Panc1 (cell line): ENCODE data around the gene PARP4. TPM values are rescaled to one million over a fixed set of nuclear protein-coding genes. Genes with fewer than 3 reads are reported as not detected.
"Not testable (repeated sequence)": the region's sequence is repeated elsewhere in the genome, so short reads cannot be mapped to it uniquely, and the experiment has no call there.

ENCODE experiments used
- ATAC-seq: fragments of 200-7000 bp; cut with Tn5 transposase; 2 replicates; pipeline ENCODE4 v1.9.1; 2020; ENCODE audit warnings: mild to moderate bottlenecking, moderate library complexity
- BruUV-seq: library from RNA; stranded (reverse); fragments of 400-500 nt; replicated peaks from 2 replicates; lab custom pipeline; 2021; lab: Mats Ljungman, UMichigan
- CTCF ChIA-PET: fragments of 300-600 bp; sonication (Branson Sonifier 250); formaldehyde crosslinking; loops from one replicate; lab custom pipeline; 2022; ENCODE audit warnings: antibody characterized with exemption; lab: Charles Lee
- POLR2A ChIA-PET: fragments of 300-600 bp; sonication (Branson Sonifier 250); formaldehyde crosslinking; loops from one replicate; lab custom pipeline; 2022; ENCODE audit warnings: antibody characterized with exemption; lab: Charles Lee
- DNase-seq: peaks from one replicate; pipeline ENCODE4 v3.0.0-alpha.2; 2010; ENCODE audit warnings: low read depth, low spot score
- H3K27ac ChIP-seq: 2 replicates; pipeline ENCODE4 v1.5.1; 2011; ENCODE audit warnings: mild to moderate bottlenecking, low read length, inconsistent platforms
- H3K27me3 ChIP-seq: fragments of 200-500 bp; sonication (Bioruptor generic); 2 replicates; pipeline ENCODE4 v1.6.0; 2014; ENCODE audit warnings: low read length, inconsistent platforms; ENCODE audit not compliant: control insufficient read depth, insufficient read depth
- H3K36me3 ChIP-seq: fragments of 200-500 bp; sonication (Bioruptor generic); 2 replicates; pipeline ENCODE4 v1.5.1; 2014; ENCODE audit warnings: inconsistent platforms, mild to moderate bottlenecking, low read length, moderate library complexity; ENCODE audit not compliant: control insufficient read depth, insufficient read depth
- H3K4me1 ChIP-seq: 2 replicates; pipeline ENCODE4 v1.5.1; 2011; ENCODE audit warnings: inconsistent platforms, mild to moderate bottlenecking, low read length, moderate library complexity; ENCODE audit not compliant: control insufficient read depth, insufficient read depth
- H3K4me3 ChIP-seq, 2 experiments: 2 replicates each; pipeline ENCODE4 v1.5.1; 2011 to 2012; ENCODE audit warnings: low read depth in 2 of 2, low read length in 2 of 2, mild to moderate bottlenecking in 2 of 2, inconsistent platforms in 1 of 2, moderate library complexity in 1 of 2
- H3K9me3 ChIP-seq: fragments of 200-500 bp; sonication (Bioruptor generic); 2 replicates; pipeline ENCODE4 v1.5.1; 2014; ENCODE audit warnings: low read depth, mild to moderate bottlenecking, inconsistent platforms, low read length, moderate library complexity; ENCODE audit not compliant: control insufficient read depth, insufficient read depth
- POLR2AphosphoS5 ChIP-seq: IDR thresholded peaks from 2 replicates; pipeline ENCODE4 v1.6.1; 2012; ENCODE audit warnings: mild to moderate bottlenecking, low read depth, low read length, moderate library complexity
- SIN3A ChIP-seq: IDR thresholded peaks from 2 replicates; pipeline ENCODE4 v1.6.1; 2012; ENCODE audit warnings: low read depth, mild to moderate bottlenecking, low read length, moderate library complexity, borderline replicate concordance; ENCODE audit not compliant: insufficient read depth
- TCF7L2 ChIP-seq: IDR thresholded peaks from 2 replicates; pipeline ENCODE4 v1.6.1; 2011; ENCODE audit warnings: mild to moderate bottlenecking, low read depth, low read length, inconsistent platforms
- in situ Hi-C: cut with HindIII; loops from 2 replicates; pipeline ENCODE4 v1.10.0; 2016; ENCODE audit warnings: low sequenced_read_pairs, low pct_unique_long_range_greater_than_20kb
- intact Hi-C: fragments of 100-400 bp; cut with micrococcal nuclease; formaldehyde crosslinking; loops from one replicate; pipeline ENCODE4 v1.10.0; 2022; ENCODE audit not compliant: unreplicated experiment
- total RNA-seq: library from RNA; stranded (reverse); gene quantifications from one replicate; pipeline ENCODE4 v1.2.1, GENCODE V29; 2021; ENCODE audit not compliant: unreplicated experiment
- TF ChIP-seq, protein P1 (sequence below): fragments of 450-650 bp; IDR thresholded peaks from 2 replicates; pipeline ENCODE4 v1.5.1; 2017; ENCODE audit warnings: mild to moderate bottlenecking
- TF ChIP-seq, protein P2 (sequence below), 2 experiments: IDR thresholded peaks; 2 replicates each; pipeline ENCODE4 v1.6.1; 2011 to 2012; ENCODE audit warnings: low read depth in 2 of 2, control low read depth in 1 of 2, low read length in 1 of 2, mild to moderate bottlenecking in 1 of 2, moderate library complexity in 1 of 2; ENCODE audit not compliant: insufficient read depth in 1 of 2

Gene PARP4
- total RNA-seq, 1 experiment from 2014 or later, result 44.0 TPM

DNA sequence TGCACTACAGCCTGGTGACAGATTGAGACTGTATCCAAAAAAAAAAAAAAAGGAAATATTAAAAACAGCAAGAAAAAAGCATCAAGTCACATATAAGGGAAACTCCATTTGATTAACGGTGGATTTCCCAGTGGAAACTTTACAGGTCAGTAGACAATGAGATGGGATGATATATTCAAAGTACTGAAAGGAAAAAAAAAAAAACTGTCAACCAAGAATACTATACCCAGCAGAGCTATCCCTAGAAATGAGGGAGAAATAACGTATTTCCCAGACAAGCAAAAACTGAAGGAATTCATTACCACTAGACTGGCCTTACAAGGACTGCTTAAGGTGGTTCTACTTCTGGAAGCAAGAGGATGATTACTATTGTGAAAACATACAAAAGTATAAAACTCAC, 115.8 kb downstream of the PARP4 start:
- no peak for ATAC-seq
- Histone ChIP-seq H3K36me3 (no peaks in the 10 kb centered on the region), H3K27me3 (no peaks in the 10 kb centered on the region), H3K27ac (no peak overlapping the region), H3K4me1 (no peaks in the 10 kb centered on the region), H3K9me3 (no peaks in the 10 kb centered on the region), H3K4me3 (no peak overlapping the region)
- ChIA-PET CTCF (no interaction called here), POLR2A (no interaction called here)
- intact Hi-C loops, result no loop called here
- BruUV-seq, result no TSS peak
- in situ Hi-C loops, result no loop called here
- no peak for DNase-seq
- TF ChIP-seq POLR2AphosphoS5 (no peak), SIN3A (no peak), TCF7L2 (no peak)
- TF ChIP-seq, protein P1, sequence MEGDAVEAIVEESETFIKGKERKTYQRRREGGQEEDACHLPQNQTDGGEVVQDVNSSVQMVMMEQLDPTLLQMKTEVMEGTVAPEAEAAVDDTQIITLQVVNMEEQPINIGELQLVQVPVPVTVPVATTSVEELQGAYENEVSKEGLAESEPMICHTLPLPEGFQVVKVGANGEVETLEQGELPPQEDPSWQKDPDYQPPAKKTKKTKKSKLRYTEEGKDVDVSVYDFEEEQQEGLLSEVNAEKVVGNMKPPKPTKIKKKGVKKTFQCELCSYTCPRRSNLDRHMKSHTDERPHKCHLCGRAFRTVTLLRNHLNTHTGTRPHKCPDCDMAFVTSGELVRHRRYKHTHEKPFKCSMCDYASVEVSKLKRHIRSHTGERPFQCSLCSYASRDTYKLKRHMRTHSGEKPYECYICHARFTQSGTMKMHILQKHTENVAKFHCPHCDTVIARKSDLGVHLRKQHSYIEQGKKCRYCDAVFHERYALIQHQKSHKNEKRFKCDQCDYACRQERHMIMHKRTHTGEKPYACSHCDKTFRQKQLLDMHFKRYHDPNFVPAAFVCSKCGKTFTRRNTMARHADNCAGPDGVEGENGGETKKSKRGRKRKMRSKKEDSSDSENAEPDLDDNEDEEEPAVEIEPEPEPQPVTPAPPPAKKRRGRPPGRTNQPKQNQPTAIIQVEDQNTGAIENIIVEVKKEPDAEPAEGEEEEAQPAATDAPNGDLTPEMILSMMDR, result no peak
- TF ChIP-seq, protein P2, sequence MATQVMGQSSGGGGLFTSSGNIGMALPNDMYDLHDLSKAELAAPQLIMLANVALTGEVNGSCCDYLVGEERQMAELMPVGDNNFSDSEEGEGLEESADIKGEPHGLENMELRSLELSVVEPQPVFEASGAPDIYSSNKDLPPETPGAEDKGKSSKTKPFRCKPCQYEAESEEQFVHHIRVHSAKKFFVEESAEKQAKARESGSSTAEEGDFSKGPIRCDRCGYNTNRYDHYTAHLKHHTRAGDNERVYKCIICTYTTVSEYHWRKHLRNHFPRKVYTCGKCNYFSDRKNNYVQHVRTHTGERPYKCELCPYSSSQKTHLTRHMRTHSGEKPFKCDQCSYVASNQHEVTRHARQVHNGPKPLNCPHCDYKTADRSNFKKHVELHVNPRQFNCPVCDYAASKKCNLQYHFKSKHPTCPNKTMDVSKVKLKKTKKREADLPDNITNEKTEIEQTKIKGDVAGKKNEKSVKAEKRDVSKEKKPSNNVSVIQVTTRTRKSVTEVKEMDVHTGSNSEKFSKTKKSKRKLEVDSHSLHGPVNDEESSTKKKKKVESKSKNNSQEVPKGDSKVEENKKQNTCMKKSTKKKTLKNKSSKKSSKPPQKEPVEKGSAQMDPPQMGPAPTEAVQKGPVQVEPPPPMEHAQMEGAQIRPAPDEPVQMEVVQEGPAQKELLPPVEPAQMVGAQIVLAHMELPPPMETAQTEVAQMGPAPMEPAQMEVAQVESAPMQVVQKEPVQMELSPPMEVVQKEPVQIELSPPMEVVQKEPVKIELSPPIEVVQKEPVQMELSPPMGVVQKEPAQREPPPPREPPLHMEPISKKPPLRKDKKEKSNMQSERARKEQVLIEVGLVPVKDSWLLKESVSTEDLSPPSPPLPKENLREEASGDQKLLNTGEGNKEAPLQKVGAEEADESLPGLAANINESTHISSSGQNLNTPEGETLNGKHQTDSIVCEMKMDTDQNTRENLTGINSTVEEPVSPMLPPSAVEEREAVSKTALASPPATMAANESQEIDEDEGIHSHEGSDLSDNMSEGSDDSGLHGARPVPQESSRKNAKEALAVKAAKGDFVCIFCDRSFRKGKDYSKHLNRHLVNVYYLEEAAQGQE (IDR thresholded peaks at IDR 0.05; ENCODE audit: insufficient read depth in 1 of 2, low read depth in 2 of 2, low read length in 1 of 2), result no peak

DNA sequence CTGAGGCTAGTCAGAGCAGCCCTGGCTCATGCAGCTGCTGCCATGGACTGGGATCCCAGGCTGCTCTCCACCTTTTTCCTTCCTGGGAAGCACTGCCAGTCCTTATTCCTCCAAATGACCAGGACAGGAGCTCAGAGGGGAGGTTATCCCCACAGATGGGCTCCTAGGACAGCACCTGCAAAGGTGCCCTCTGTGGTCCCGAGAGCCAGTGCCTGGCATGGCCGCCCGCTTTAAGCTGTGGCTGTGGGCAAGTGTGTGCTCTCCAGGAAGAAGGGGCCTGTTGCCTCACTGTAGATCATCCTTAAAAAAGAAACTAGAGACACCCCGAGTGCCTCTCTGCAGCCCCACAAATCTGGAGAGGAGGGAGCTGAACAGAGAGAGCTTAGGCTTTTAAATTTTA, 119.6 kb downstream of the PARP4 start:
- ATAC-seq, result no peak; the same call in 1 of the 2 replicates
- intact Hi-C loops (no loop called here), in situ Hi-C loops (no loop called here)
- Histone ChIP-seq H3K4me1 (no peaks in the 10 kb centered on the region), H3K27ac (no peak overlapping the region), H3K36me3 (no peaks in the 10 kb centered on the region), H3K9me3 (no peaks in the 10 kb centered on the region), H3K27me3 (no peaks in the 10 kb centered on the region), H3K4me3 (no peak overlapping the region)
- POLR2A ChIA-PET, result interaction anchor here (0.6 kb wide), 1 partner anchor 22 kb away, joined by 4 read pairs; no protein-coding TSS in a partner anchor
- no peak for DNase-seq
- TF ChIP-seq, protein P2 (IDR thresholded peaks at IDR 0.05; ENCODE audit: insufficient read depth in 1 of 2, low read depth in 2 of 2, low read length in 1 of 2), result no peak
- TF ChIP-seq, protein P1, result no peak
- TF ChIP-seq POLR2AphosphoS5 (no peak), TCF7L2 (no peak), SIN3A (no peak)
- BruUV-seq, result no TSS peak
- CTCF ChIA-PET, result no interaction called here

DNA sequence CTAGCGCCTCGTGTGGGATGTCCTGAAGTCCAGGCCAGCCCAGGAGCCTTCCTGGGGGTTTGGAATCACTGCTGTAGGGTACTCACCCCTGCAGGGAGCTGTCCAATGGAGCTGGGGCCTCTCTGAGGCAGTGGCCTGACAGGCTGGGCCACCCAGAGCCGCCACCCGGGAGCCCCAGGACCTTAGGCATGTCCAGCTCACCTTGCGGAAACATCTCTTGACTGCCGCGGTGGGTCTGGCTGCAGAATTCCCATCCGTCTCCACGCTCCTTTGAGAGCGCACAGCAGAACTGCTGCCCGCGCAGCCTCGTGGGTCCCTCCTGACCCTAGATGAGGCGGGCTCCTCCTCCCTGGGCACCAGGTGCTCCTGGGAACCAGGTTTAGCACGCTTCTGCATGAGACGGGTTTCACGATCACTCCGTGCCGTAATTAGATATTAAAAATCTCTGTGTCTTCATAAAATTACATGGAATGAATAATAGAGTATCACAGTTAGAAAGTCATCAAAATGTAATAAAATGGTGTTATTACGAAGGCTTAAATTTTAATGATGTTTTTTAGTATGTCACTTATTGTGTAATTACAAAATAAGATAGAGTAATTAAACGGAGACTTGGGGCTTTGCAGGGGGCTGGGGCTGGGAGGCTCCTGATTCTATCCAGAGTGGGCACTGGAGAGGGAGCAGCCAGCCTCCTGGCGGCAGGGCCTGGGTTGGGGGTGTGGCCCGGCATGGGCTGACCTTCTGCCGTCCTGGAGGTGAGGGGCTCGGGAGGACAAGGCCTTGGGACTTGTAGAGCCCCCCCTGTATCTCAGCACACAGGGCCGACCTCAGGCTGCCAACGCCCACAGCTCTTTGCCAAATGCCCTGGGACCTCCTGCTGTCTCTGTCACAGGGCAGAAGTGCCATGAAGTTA, 120.6 kb downstream of the PARP4 start:
- CTCF ChIA-PET, H3K9me3 ChIP-seq, in situ Hi-C loops, H3K36me3 ChIP-seq, DNase-seq, H3K4me1 ChIP-seq, ATAC-seq, POLR2A ChIA-PET, H3K27ac ChIP-seq, intact Hi-C loops, H3K27me3 ChIP-seq, BruUV-seq, H3K4me3 ChIP-seq: not testable (repeated sequence)
